Measurements from ENCODE around the gene ACAP3.
"Not testable (repeated sequence)": the region's sequence is repeated elsewhere in the genome, so short reads cannot be mapped to it uniquely, and the experiment has no call there.

Gene ACAP3

GRCh38 chr1:1262758-1263157, 45.0 kb downstream of the ACAP3 start:
- no peak for DNase-seq (ENCODE audit: low read depth)

GRCh38 chr1:1262071-1262470, 45.7 kb downstream of the ACAP3 start:
- no peak for DNase-seq (ENCODE audit: low read depth)

- DNase-seq (ENCODE audit: low read depth): no peak
These were observed 46.7 kb downstream of the ACAP3 start for GRCh38 chr1:1260843-1261560.

- no peak for DNase-seq (ENCODE audit: low read depth)
These were observed 47.7 kb downstream of the ACAP3 start for GRCh38 chr1:1259951-1260600.

- DNase-seq (ENCODE audit: low read depth): no peak
These were observed 48.2 kb downstream of the ACAP3 start for GRCh38 chr1:1259540-1259939.

- no peak for DNase-seq (ENCODE audit: low read depth)
These were observed 48.6 kb downstream of the ACAP3 start for GRCh38 chr1:1259119-1259488.

GRCh38 chr1:1256956-1257871, 50.5 kb downstream of the ACAP3 start:
- DNase-seq (ENCODE audit: low read depth): no peak

- no peak for DNase-seq (ENCODE audit: low read depth)
These were observed 52.1 kb downstream of the ACAP3 start for GRCh38 chr1:1255611-1256010.

- no peak for DNase-seq (ENCODE audit: low read depth)
These were observed 52.7 kb downstream of the ACAP3 start for GRCh38 chr1:1255078-1255477.

- DNase-seq (ENCODE audit: low read depth): no peak
These were observed 53.1 kb downstream of the ACAP3 start for GRCh38 chr1:1254667-1254998.

GRCh38 chr1:1253972-1254666, 53.6 kb downstream of the ACAP3 start:
- no peak for DNase-seq (ENCODE audit: low read depth)

GRCh38 chr1:1253314-1253713, 54.4 kb downstream of the ACAP3 start:
- no peak for DNase-seq (ENCODE audit: low read depth)

GRCh38 chr1:1250786-1251284, 56.9 kb downstream of the ACAP3 start:
- peak; percentile 72 for DNase-seq (ENCODE audit: low read depth)

- not testable (repeated sequence) for DNase-seq (ENCODE audit: low read depth)
These were observed 59.5 kb downstream of the ACAP3 start for GRCh38 chr1:1248009-1248913.

- DNase-seq (ENCODE audit: low read depth): no peak
These were observed 60.3 kb downstream of the ACAP3 start for GRCh38 chr1:1247341-1247913.

- DNase-seq (ENCODE audit: low read depth): no peak
These were observed 61.0 kb downstream of the ACAP3 start, which contains the start of gene C1QTNF12 for GRCh38 chr1:1246577-1247340. Gene C1QTNF12 (minus strand): TSS chr1:1246722. CDS start chr1:1246690, 32 bp downstream.

- DNase-seq (ENCODE audit: low read depth): no peak
These were observed 61.7 kb downstream of the ACAP3 start for GRCh38 chr1:1245817-1246576.

- no peak for DNase-seq (ENCODE audit: low read depth)
These were observed 62.4 kb downstream of the ACAP3 start for GRCh38 chr1:1245178-1245816.
